ENCODE results near the gene GRIA1. TPM values are rescaled to one million over a fixed set of nuclear protein-coding genes. Genes with fewer than 3 reads are reported as not detected.

The GRIA1 gene
- total and polyA plus RNA-seq, 2 of the 4 experiments (the other 2 are of a cell fraction), result 0.48 to 1.3 TPM

- Histone ChIP-seq H2AK5ac (ENCODE audit: low read depth, low read length) (no peak overlapping the region), H3K27ac (ENCODE audit: insufficient read depth, low read length) (peak overlapping the region; percentile 30; the same call in 1 of the 2 replicates), H4K91ac (ENCODE audit: insufficient read depth, low read depth, low read length) (0 out of 2 replicates have a peak overlapping the region, but pooled peaks have one; percentile 47), H3K79me1 (ENCODE audit: low read depth in 1 of 2, low read length in 2 of 2) (no peaks in the 10 kb centered on the region), H2BK5ac (ENCODE audit: low read depth, low read length, poor library complexity, severe bottlenecking) (peak overlapping the region; percentile 88), H3K4me2 (ENCODE audit: low read depth, low read length) (no peak overlapping the region), H3K9ac (ENCODE audit: low read depth, low read length) (no peak overlapping the region), H3K14ac (replicated peaks; ENCODE audit: low read depth, low read length) (peak overlapping the region; percentile 90; the same call in 1 of the 2 replicates), H3K36me3 (ENCODE audit: control insufficient read depth, insufficient read depth, low read length) (no peaks in the 10 kb centered on the region), H3K4ac (ENCODE audit: low read depth, low read length) (peak overlapping the region; percentile 94), H4K8ac (ENCODE audit: low read depth in 2 of 2, low read length in 2 of 2) (peak overlapping the region; percentile 46 to 92; a peak in 3 of 4 replicates), H3K4me3 (ENCODE audit: insufficient read depth, low read depth, low read length) (no peak overlapping the region), H2BK20ac (ENCODE audit: low read depth, low read length) (peak overlapping the region; percentile 95), H3K9me3 (ENCODE audit: control insufficient read depth, insufficient read depth, low read length) (no peaks in the 10 kb centered on the region), H4K5ac (ENCODE audit: low read depth, low read length) (no peak overlapping the region), H3K4me1 (ENCODE audit: control insufficient read depth, insufficient read depth, low read length) (peaks cover 8% of the 10 kb centered on the region), H2BK15ac (ENCODE audit: low read depth, low read length) (peak overlapping the region; percentile 85; the same call in 2 of the 3 replicates), H2AFZ (replicated peaks; ENCODE audit: low read length, poor library complexity) (no peak overlapping the region), H2BK120ac (ENCODE audit: low read depth, low read length) (peak overlapping the region; percentile 92), H3K56ac (ENCODE audit: extremely low read depth, insufficient read depth, low read length) (no peak overlapping the region), H3K18ac (ENCODE audit: low read depth, low read length) (0 out of 2 replicates have a peak overlapping the region, but pooled peaks have one; percentile 0), H3K9me1 (ENCODE audit: insufficient read depth, low read length) (peaks cover 9% of the 10 kb centered on the region; the same call in 1 of the 2 replicates), H3K23ac (ENCODE audit: low read depth, low read length) (no peak overlapping the region), H4K20me1 (ENCODE audit: insufficient read depth, low read length) (no peaks in the 10 kb centered on the region), H3K27me3 (ENCODE audit: control insufficient read depth, insufficient read depth, low read length) (no peaks in the 10 kb centered on the region), H2AK9ac (replicated peaks; ENCODE audit: low read depth, low read length, poor library complexity) (no peak overlapping the region)
- DNase-seq (peak; percentile 69), ATAC-seq (ENCODE audit: low read depth) (peak; percentile 48)
- BruUV-seq (replicated peaks), result no TSS peak
- intact Hi-C loops (cut with micrococcal nuclease), result loop anchor here (2.0 kb wide), 1 partner anchor 121 kb away; no protein-coding TSS in a partner anchor
- CTCF ChIA-PET, result interaction anchor here (1.5 kb wide), 1 partner anchor 9 kb away, joined by 5 read pairs; no protein-coding TSS in a partner anchor
- WGBS, 2 experiments (ENCODE audit: extremely low coverage in 2 of 2, insufficient read length in 1 of 2), result no CpG with 5 or more reads among the region's 1 CpG
- POLR2A ChIA-PET (ENCODE audit: unreplicated experiment), result no interaction called here
- dilution Hi-C loops (cut with HindIII; ENCODE audit: low sequenced_read_pairs, unreplicated experiment), result no loop called here
- TF ChIP-seq USF2 (IDR thresholded peaks at IDR 0.05; ENCODE audit: low read depth, low read length), result no peak
- no peak for TF ChIP-seq NFE2L2 (IDR thresholded peaks at IDR 0.05; ENCODE audit: low read depth, low read length)
- TF ChIP-seq RAD21 (IDR thresholded peaks at IDR 0.05; ENCODE audit: low read length), result no peak
- TF ChIP-seq MAFK (IDR thresholded peaks at IDR 0.05; ENCODE audit: low read depth, low read length), result no peak
- no peak for TF ChIP-seq CEBPB (IDR thresholded peaks at IDR 0.05; ENCODE audit: low read depth, low read length)
- TF ChIP-seq FOS (IDR thresholded peaks at IDR 0.05; ENCODE audit: low read depth, low read length), result no peak
- no peak for TF ChIP-seq RFX5 (IDR thresholded peaks at IDR 0.05; ENCODE audit: low read depth, low read length)
- TF ChIP-seq MXI1 (IDR thresholded peaks at IDR 0.05; ENCODE audit: borderline replicate concordance, low read depth, low read length), result no peak
- TF ChIP-seq CHD1 (IDR thresholded peaks at IDR 0.05; ENCODE audit: low read depth, low read length), result no peak
- TF ChIP-seq POLR2A (IDR thresholded peaks at IDR 0.05; ENCODE audit: low read depth, low read length), result no peak
- no peak for TF ChIP-seq ELK1 (IDR thresholded peaks at IDR 0.05; ENCODE audit: borderline replicate concordance, low read depth, low read length)
- TF ChIP-seq MAZ (IDR thresholded peaks at IDR 0.05; ENCODE audit: borderline replicate concordance, low read depth, low read length), result no peak
- TF ChIP-seq CTCF (conservative IDR thresholded peaks at IDR 0.05; ENCODE audit: low read depth, low read length), result no peak
- TF ChIP-seq SMC3 (IDR thresholded peaks at IDR 0.05; ENCODE audit: low read depth, low read length), result no peak
- TF ChIP-seq BHLHE40 (IDR thresholded peaks at IDR 0.05; ENCODE audit: low read depth, low read length), result no peak
- TF ChIP-seq RCOR1 (IDR thresholded peaks at IDR 0.05; ENCODE audit: insufficient replicate concordance, low read length), result no peak
- in situ Hi-C loops (cut with MboI; ENCODE audit: low sequenced_read_pairs), result no loop called here
Measured at GRCh38 chr5:153619771-153620170, 129.3 kb downstream of the GRIA1 start.
